NCI-H1694 treated with DMSO at 0.1 percent for 48 hours (cell line): ENCODE measurements around the gene NR3C2.
"Not testable (repeated sequence)": the region's sequence is repeated elsewhere in the genome, so short reads cannot be mapped to it uniquely, and the experiment has no call there.

Experiments used
- DNase-seq: peaks from one replicate; lab custom pipeline; 2025; lab: John Stamatoyannopoulos, UW

NR3C2 gene

GRCh38 chr4:148366251-148366650 lies 76.0 kb downstream of the NR3C2 start:
- no peak for DNase-seq

- no peak for DNase-seq
These were observed 77.7 kb downstream of the NR3C2 start for GRCh38 chr4:148364525-148364924.

- DNase-seq: no peak
These were observed 82.4 kb downstream of the NR3C2 start for GRCh38 chr4:148359769-148360168.

GRCh38 chr4:148355442-148356123 lies 86.6 kb downstream of the NR3C2 start:
- no peak for DNase-seq

GRCh38 chr4:148354186-148354585 lies 88.0 kb downstream of the NR3C2 start:
- DNase-seq: no peak

GRCh38 chr4:148353571-148353970 lies 88.6 kb downstream of the NR3C2 start:
- no peak for DNase-seq

- no peak for DNase-seq
These were observed 93.1 kb downstream of the NR3C2 start for GRCh38 chr4:148349153-148349552.

- DNase-seq: no peak
These were observed 95.6 kb downstream of the NR3C2 start for GRCh38 chr4:148346657-148347056.

GRCh38 chr4:148345509-148345908 lies 96.7 kb downstream of the NR3C2 start:
- no peak for DNase-seq

GRCh38 chr4:148344941-148345340 lies 97.3 kb downstream of the NR3C2 start:
- DNase-seq: no peak

- DNase-seq: no peak
These were observed 97.9 kb downstream of the NR3C2 start for GRCh38 chr4:148344352-148344751.

- no peak for DNase-seq
These were observed 100.0 kb downstream of the NR3C2 start for GRCh38 chr4:148341980-148342800.

- DNase-seq: no peak
These were observed 107.1 kb downstream of the NR3C2 start for GRCh38 chr4:148335133-148335532.

GRCh38 chr4:148333265-148333664 lies 108.9 kb downstream of the NR3C2 start:
- no peak for DNase-seq

- DNase-seq: no peak
These were observed 109.7 kb downstream of the NR3C2 start for GRCh38 chr4:148332486-148332885.

GRCh38 chr4:148330724-148331123 lies 111.5 kb downstream of the NR3C2 start:
- no peak for DNase-seq

GRCh38 chr4:148330161-148330560 lies 112.1 kb downstream of the NR3C2 start:
- DNase-seq: no peak

- no peak for DNase-seq
These were observed 112.5 kb downstream of the NR3C2 start for GRCh38 chr4:148329751-148330150.

- DNase-seq: no peak
These were observed 114.5 kb downstream of the NR3C2 start for GRCh38 chr4:148327683-148328082.

GRCh38 chr4:148323316-148323715 lies 118.9 kb downstream of the NR3C2 start:
- not testable (repeated sequence) for DNase-seq

- no peak for DNase-seq
These were observed 127.2 kb downstream of the NR3C2 start for GRCh38 chr4:148315049-148315448.

GRCh38 chr4:148312956-148313490 lies 129.2 kb downstream of the NR3C2 start:
- no peak for DNase-seq

- DNase-seq: no peak
These were observed 130.7 kb downstream of the NR3C2 start for GRCh38 chr4:148311526-148311925.
